ENCODE measurements around the gene FBRSL1. TPM values are rescaled to one million over a fixed set of nuclear protein-coding genes. Genes with fewer than 3 reads are reported as not detected.

Gene FBRSL1
- total and polyA plus RNA-seq, 2 experiments from 2014 or later, result 0.63 to 4.6 TPM

- in situ Hi-C loops (cut with MboI), result no loop called here
- DNase-seq, result no peak
- H3F3A ChIP-seq (ENCODE audit: insufficient read depth), result no peaks in the 10 kb centered on the region
- no peaks in the 10 kb centered on the region for H3K4me1 ChIP-seq (ENCODE audit: insufficient read depth)
- TF ChIP-seq EZH2phosphoT487 (IDR thresholded peaks at IDR 0.05; ENCODE audit: insufficient read depth, low read depth) (no peak), EZH2 (IDR thresholded peaks at IDR 0.05; ENCODE audit: insufficient read depth, poor library complexity, severe bottlenecking) (no peak)
- WGBS, 2 experiments (ENCODE audit: low coverage in 1 of 2, low lambda C conversion rate in 2 of 2, missing lambda C conversion rate in 2 of 2), result 94 to 96% methylated on average over 12 to 25 of the region's 25 CpGs
- H3K27ac ChIP-seq, result no peak overlapping the region
- no peaks in the 10 kb centered on the region for H3K27me3 ChIP-seq (replicated peaks; ENCODE audit: insufficient read depth)
- no peaks in the 10 kb centered on the region for H4K20me1 ChIP-seq (ENCODE audit: insufficient read depth)
- H3K9me3 ChIP-seq (ENCODE audit: low read depth), result no peaks in the 10 kb centered on the region
- H3K4me3 ChIP-seq, result no peak overlapping the region
- no peak overlapping the region for H3K4me2 ChIP-seq (ENCODE audit: unreplicated experiment)
- H2AFZ ChIP-seq, result no peak overlapping the region
- H3K79me2 ChIP-seq (ENCODE audit: insufficient read depth), result no peaks in the 10 kb centered on the region
- H3K36me3 ChIP-seq (ENCODE audit: low read depth), result no peaks in the 10 kb centered on the region
- no peaks in the 10 kb centered on the region for H3K9me2 ChIP-seq (ENCODE audit: insufficient read depth)
- H3K9ac ChIP-seq, result no peak overlapping the region
These were observed 37.4 kb downstream of the FBRSL1 start for GRCh38 chr12:132527186-132527882.

GRCh38 chr12:132527883-132528264 lies 37.9 kb downstream of the FBRSL1 start:
- in situ Hi-C loops (cut with MboI), result no loop called here

GRCh38 chr12:132528564-132529106 lies 38.7 kb downstream of the FBRSL1 start:
- H3K9me3 ChIP-seq (ENCODE audit: low read depth), result no peaks in the 10 kb centered on the region
- no peaks in the 10 kb centered on the region for H3K79me2 ChIP-seq (ENCODE audit: insufficient read depth)
- H3K36me3 ChIP-seq (ENCODE audit: low read depth), result no peaks in the 10 kb centered on the region
- in situ Hi-C loops (cut with MboI), result no loop called here
- H3K4me2 ChIP-seq (ENCODE audit: unreplicated experiment), result no peak overlapping the region
- no peaks in the 10 kb centered on the region for H3K4me1 ChIP-seq (ENCODE audit: insufficient read depth)
- WGBS, 2 experiments (ENCODE audit: low coverage in 1 of 2, low lambda C conversion rate in 2 of 2, missing lambda C conversion rate in 2 of 2), result 92 to 93% methylated on average over 5 to 21 of the region's 21 CpGs
- no peaks in the 10 kb centered on the region for H4K20me1 ChIP-seq (ENCODE audit: insufficient read depth)
- H3K27ac ChIP-seq, result no peak overlapping the region
- H3K9me2 ChIP-seq (ENCODE audit: insufficient read depth), result no peaks in the 10 kb centered on the region
- no peak overlapping the region for H3K9ac ChIP-seq
- H2AFZ ChIP-seq, result no peak overlapping the region
- H3K4me3 ChIP-seq, result no peak overlapping the region
- H3K27me3 ChIP-seq (replicated peaks; ENCODE audit: insufficient read depth), result no peaks in the 10 kb centered on the region
- H3F3A ChIP-seq (ENCODE audit: insufficient read depth), result no peaks in the 10 kb centered on the region
- DNase-seq, result no peak
- TF ChIP-seq EZH2 (IDR thresholded peaks at IDR 0.05; ENCODE audit: insufficient read depth, poor library complexity, severe bottlenecking) (no peak), EZH2phosphoT487 (IDR thresholded peaks at IDR 0.05; ENCODE audit: insufficient read depth, low read depth) (no peak)

More at GRCh38 chr12:132527883-132528264, 37.9 kb downstream of the FBRSL1 start:
- Histone ChIP-seq H2AFZ (no peak overlapping the region), H3K9ac (no peak overlapping the region), H3K4me1 (ENCODE audit: insufficient read depth) (no peaks in the 10 kb centered on the region), H3K27ac (no peak overlapping the region), H3K9me2 (ENCODE audit: insufficient read depth) (no peaks in the 10 kb centered on the region), H3K9me3 (ENCODE audit: low read depth) (no peaks in the 10 kb centered on the region), H3K4me2 (ENCODE audit: unreplicated experiment) (no peak overlapping the region), H4K20me1 (ENCODE audit: insufficient read depth) (no peaks in the 10 kb centered on the region), H3K36me3 (ENCODE audit: low read depth) (no peaks in the 10 kb centered on the region), H3K27me3 (replicated peaks; ENCODE audit: insufficient read depth) (no peaks in the 10 kb centered on the region), H3F3A (ENCODE audit: insufficient read depth) (no peaks in the 10 kb centered on the region), H3K79me2 (ENCODE audit: insufficient read depth) (no peaks in the 10 kb centered on the region), H3K4me3 (no peak overlapping the region)
- DNase-seq, result no peak
- 93% methylated on average over 6 to 11 of the region's 11 CpGs for WGBS, 2 experiments (ENCODE audit: low coverage in 1 of 2, low lambda C conversion rate in 2 of 2, missing lambda C conversion rate in 2 of 2)
- no peak for TF ChIP-seq EZH2 (IDR thresholded peaks at IDR 0.05; ENCODE audit: insufficient read depth, poor library complexity, severe bottlenecking)
- TF ChIP-seq EZH2phosphoT487 (IDR thresholded peaks at IDR 0.05; ENCODE audit: insufficient read depth, low read depth), result no peak

- Histone ChIP-seq H3K4me3 (no peak overlapping the region), H3K9ac (no peak overlapping the region), H3K36me3 (ENCODE audit: low read depth) (no peaks in the 10 kb centered on the region), H4K20me1 (ENCODE audit: insufficient read depth) (no peaks in the 10 kb centered on the region), H3K4me1 (ENCODE audit: insufficient read depth) (no peaks in the 10 kb centered on the region), H3K79me2 (ENCODE audit: insufficient read depth) (no peaks in the 10 kb centered on the region), H3K9me3 (ENCODE audit: low read depth) (no peaks in the 10 kb centered on the region), H3K27me3 (replicated peaks; ENCODE audit: insufficient read depth) (no peaks in the 10 kb centered on the region), H3K4me2 (ENCODE audit: unreplicated experiment) (no peak overlapping the region), H3K9me2 (ENCODE audit: insufficient read depth) (no peaks in the 10 kb centered on the region), H2AFZ (no peak overlapping the region), H3F3A (ENCODE audit: insufficient read depth) (no peaks in the 10 kb centered on the region), H3K27ac (no peak overlapping the region)
- DNase-seq, result no peak
- WGBS, 2 experiments (ENCODE audit: low coverage in 1 of 2, low lambda C conversion rate in 2 of 2, missing lambda C conversion rate in 2 of 2), result 93 to 94% methylated on average over 10 to 11 of the region's 11 CpGs
- in situ Hi-C loops (cut with MboI), result no loop called here
- no peak for TF ChIP-seq EZH2 (IDR thresholded peaks at IDR 0.05; ENCODE audit: insufficient read depth, poor library complexity, severe bottlenecking)
These were observed 39.3 kb downstream of the FBRSL1 start for GRCh38 chr12:132529156-132529839.

All from GM23248 (cell line).